Esophagus squamous epithelium (tissue), 4 donors: Measurements from ENCODE around the gene PRELID2.

ENCODE experiments used
- POLR2A ChIP-seq, 4 donors: fragments of 450-650 bp; IDR thresholded peaks; one replicate each; pipeline ENCODE4 v1.6.1; 2017; ENCODE audit warnings: antibody characterized with exemption in 4 of 4, mild to moderate bottlenecking in 4 of 4, moderate library complexity in 3 of 4
- TF ChIP-seq, protein P1 (sequence below), 6 experiments: fragments of 450-650 bp in 4 of 6; fragments of 200-600 bp in 2 of 6; sonication (generic) in 2 of 6; IDR thresholded peaks; one replicate each; pipeline ENCODE4 v1.5.1; 2016 to 2019; ENCODE audit warnings: antibody characterized with exemption in 6 of 6, mild to moderate bottlenecking in 4 of 6, moderate library complexity in 4 of 6

DNA sequence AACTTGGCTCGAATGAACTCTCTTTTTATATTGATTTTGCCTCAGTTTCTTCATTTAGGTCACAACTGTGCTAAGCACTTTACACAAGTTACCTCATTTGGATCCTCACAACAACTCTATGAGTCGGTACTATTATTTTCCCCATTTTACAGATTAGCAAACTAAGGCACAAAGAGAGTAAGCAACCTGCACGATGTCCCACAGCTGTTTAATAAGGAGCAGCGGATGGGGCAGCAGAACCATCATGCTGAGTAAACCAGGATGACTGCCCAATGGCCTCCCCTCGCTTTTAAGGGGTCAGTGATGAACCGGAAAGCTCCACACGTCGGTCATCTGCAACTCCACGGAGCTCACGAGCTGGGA is 607 bp downstream of the PRELID2 start:
- TF ChIP-seq, protein P1, sequence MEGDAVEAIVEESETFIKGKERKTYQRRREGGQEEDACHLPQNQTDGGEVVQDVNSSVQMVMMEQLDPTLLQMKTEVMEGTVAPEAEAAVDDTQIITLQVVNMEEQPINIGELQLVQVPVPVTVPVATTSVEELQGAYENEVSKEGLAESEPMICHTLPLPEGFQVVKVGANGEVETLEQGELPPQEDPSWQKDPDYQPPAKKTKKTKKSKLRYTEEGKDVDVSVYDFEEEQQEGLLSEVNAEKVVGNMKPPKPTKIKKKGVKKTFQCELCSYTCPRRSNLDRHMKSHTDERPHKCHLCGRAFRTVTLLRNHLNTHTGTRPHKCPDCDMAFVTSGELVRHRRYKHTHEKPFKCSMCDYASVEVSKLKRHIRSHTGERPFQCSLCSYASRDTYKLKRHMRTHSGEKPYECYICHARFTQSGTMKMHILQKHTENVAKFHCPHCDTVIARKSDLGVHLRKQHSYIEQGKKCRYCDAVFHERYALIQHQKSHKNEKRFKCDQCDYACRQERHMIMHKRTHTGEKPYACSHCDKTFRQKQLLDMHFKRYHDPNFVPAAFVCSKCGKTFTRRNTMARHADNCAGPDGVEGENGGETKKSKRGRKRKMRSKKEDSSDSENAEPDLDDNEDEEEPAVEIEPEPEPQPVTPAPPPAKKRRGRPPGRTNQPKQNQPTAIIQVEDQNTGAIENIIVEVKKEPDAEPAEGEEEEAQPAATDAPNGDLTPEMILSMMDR (IDR thresholded peaks at IDR 0.05) = no peak
- no peak for TF ChIP-seq POLR2A (IDR thresholded peaks at IDR 0.05)
